K562 (cell line): ENCODE measurements around the gene ATP9B.
A peak's percentile ranks its signal among the peaks of the same experiment; 100 is the strongest.

Experiments used
- BRF1 ChIP-seq: IDR thresholded peaks from 3 replicates; pipeline ENCODE4 v1.6.1; 2011; ENCODE audit warnings: borderline replicate concordance, mild to moderate bottlenecking; ENCODE audit not compliant: insufficient read length; ENCODE audit errors: extremely low read depth
- EGR1 ChIP-seq: fragments of 450-650 bp; conservative IDR thresholded peaks from 2 replicates; pipeline ENCODE4 v1.6.1; 2017; ENCODE audit warnings: mild to moderate bottlenecking
- EZH2 ChIP-seq: IDR thresholded peaks from 2 replicates; pipeline ENCODE4 v1.6.1; 2012; ENCODE audit warnings: low read depth, mild to moderate bottlenecking, inconsistent platforms, low read length, borderline replicate concordance
- JUN ChIP-seq, 2 experiments: sonication (generic) in 1 of 2; formaldehyde crosslinking in 1 of 2; IDR thresholded peaks; 2 replicates each; pipeline versions ENCODE4 v1.6.1 to v1.8.0; 2012 to 2022; ENCODE audit warnings: borderline replicate concordance in 2 of 2, mild to moderate bottlenecking in 2 of 2, improper control_type of control experiment in 1 of 2, low read depth in 1 of 2, low read length in 1 of 2, missing genetic modification reagents in 1 of 2
- LEF1 ChIP-seq: fragments of 450-650 bp; IDR thresholded peaks from 2 replicates; pipeline ENCODE4 v1.6.1; 2016; ENCODE audit warnings: mild to moderate bottlenecking
- NFIX ChIP-seq: fragments of 250-450 bp; sonication (Bioruptor Pico); IDR thresholded peaks from 2 replicates; pipeline ENCODE4 v1.4.0; 2020; ENCODE audit warnings: low read depth, mild to moderate bottlenecking, moderate library complexity
- SNRNP70 ChIP-seq: fragments of 200-400 bp; formaldehyde crosslinking; optimal IDR thresholded peaks from 2 replicates; pipeline ENCODE3; 2017; ENCODE audit warnings: low read depth, low read length
- TARDBP ChIP-seq: fragments of 450-650 bp; IDR thresholded peaks from 2 replicates; pipeline ENCODE4 v1.6.1; 2016
- TCF7L2 ChIP-seq: fragments of 150-350 bp; IDR thresholded peaks from 2 replicates; pipeline ENCODE4 v1.6.1; 2016; ENCODE audit warnings: low read depth, mild to moderate bottlenecking, low read length, moderate library complexity
- ZNF174 ChIP-seq: fragments of 250-450 bp; sonication (Bioruptor Pico); IDR thresholded peaks from 2 replicates; pipeline ENCODE4 v1.4.0; 2020; ENCODE audit warnings: mild to moderate bottlenecking
- TF ChIP-seq, protein P1 (sequence below), 3 experiments: IDR thresholded peaks in 2 of 3; conservative IDR thresholded peaks in 1 of 3; 2 replicates each; pipeline ENCODE4 v1.5.1; 2011 to 2012; ENCODE audit warnings: low read length in 3 of 3, mild to moderate bottlenecking in 3 of 3, control low read depth in 2 of 3, improper control_type of control experiment in 1 of 3, inconsistent platforms in 1 of 3, low read depth in 1 of 3, mixed read lengths in 1 of 3, moderate library complexity in 1 of 3; ENCODE audit not compliant: insufficient read depth in 2 of 3
- TF ChIP-seq, protein P2 (sequence below): fragments of 250-450 bp; sonication (Bioruptor Pico); IDR thresholded peaks from 2 replicates; pipeline ENCODE4 v1.8.0; 2022; ENCODE audit warnings: inconsistent platforms
- TF ChIP-seq, protein P3 (sequence below): sonication (generic); formaldehyde crosslinking; IDR thresholded peaks from 2 replicates; pipeline ENCODE4 v1.9.0; 2022; ENCODE audit warnings: mild to moderate bottlenecking, missing genetic modification reagents

DNA sequence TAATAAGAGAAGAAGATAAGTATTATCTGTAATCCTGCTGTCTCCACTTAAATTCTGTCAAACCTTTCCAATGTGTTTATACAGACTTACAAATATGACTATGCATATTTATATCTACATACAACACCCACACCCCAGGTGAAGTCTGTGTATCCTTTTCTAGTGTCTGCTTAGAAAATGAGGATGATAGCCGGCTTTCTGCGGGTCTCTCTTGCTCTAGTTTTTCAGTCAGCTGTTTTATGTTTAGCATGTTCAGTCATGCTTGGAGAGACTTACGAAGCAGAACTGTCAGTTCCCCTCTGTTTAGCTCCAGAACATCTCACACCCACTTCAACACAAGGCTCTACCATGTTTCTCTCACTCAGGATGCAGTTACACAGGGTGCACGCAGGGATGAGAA, 189.3 kb downstream of the ATP9B start:
- no peak for TF ChIP-seq SNRNP70
- TF ChIP-seq, protein P1, sequence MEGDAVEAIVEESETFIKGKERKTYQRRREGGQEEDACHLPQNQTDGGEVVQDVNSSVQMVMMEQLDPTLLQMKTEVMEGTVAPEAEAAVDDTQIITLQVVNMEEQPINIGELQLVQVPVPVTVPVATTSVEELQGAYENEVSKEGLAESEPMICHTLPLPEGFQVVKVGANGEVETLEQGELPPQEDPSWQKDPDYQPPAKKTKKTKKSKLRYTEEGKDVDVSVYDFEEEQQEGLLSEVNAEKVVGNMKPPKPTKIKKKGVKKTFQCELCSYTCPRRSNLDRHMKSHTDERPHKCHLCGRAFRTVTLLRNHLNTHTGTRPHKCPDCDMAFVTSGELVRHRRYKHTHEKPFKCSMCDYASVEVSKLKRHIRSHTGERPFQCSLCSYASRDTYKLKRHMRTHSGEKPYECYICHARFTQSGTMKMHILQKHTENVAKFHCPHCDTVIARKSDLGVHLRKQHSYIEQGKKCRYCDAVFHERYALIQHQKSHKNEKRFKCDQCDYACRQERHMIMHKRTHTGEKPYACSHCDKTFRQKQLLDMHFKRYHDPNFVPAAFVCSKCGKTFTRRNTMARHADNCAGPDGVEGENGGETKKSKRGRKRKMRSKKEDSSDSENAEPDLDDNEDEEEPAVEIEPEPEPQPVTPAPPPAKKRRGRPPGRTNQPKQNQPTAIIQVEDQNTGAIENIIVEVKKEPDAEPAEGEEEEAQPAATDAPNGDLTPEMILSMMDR (IDR thresholded peaks at IDR 0.05 in 2 of 3, conservative IDR thresholded peaks at IDR 0.05 in 1 of 3; ENCODE audit: insufficient read depth in 2 of 3, low read depth in 1 of 3, low read length in 3 of 3), result no peak
- no peak for TF ChIP-seq TARDBP
- no peak for TF ChIP-seq EZH2
- no peak for TF ChIP-seq BRF1
- TF ChIP-seq, protein P2, sequence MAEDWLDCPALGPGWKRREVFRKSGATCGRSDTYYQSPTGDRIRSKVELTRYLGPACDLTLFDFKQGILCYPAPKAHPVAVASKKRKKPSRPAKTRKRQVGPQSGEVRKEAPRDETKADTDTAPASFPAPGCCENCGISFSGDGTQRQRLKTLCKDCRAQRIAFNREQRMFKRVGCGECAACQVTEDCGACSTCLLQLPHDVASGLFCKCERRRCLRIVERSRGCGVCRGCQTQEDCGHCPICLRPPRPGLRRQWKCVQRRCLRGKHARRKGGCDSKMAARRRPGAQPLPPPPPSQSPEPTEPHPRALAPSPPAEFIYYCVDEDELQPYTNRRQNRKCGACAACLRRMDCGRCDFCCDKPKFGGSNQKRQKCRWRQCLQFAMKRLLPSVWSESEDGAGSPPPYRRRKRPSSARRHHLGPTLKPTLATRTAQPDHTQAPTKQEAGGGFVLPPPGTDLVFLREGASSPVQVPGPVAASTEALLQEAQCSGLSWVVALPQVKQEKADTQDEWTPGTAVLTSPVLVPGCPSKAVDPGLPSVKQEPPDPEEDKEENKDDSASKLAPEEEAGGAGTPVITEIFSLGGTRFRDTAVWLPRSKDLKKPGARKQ (CRISPR knock-in tag), result no peak
- no peak for TF ChIP-seq LEF1
- no peak for TF ChIP-seq TCF7L2
- no peak for TF ChIP-seq NFIX
- TF ChIP-seq, protein P3, sequence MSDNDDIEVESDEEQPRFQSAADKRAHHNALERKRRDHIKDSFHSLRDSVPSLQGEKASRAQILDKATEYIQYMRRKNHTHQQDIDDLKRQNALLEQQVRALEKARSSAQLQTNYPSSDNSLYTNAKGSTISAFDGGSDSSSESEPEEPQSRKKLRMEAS (CRISPR knock-in tag), result no peak
- TF ChIP-seq JUN (IDR thresholded peaks at IDR 0.05; ENCODE audit: borderline replicate concordance, low read depth, low read length), result no peak
- TF ChIP-seq JUN (CRISPR knock-in tag; IDR thresholded peaks at IDR 0.05; ENCODE audit: borderline replicate concordance), result no peak
- TF ChIP-seq ZNF174, result no peak
- TF ChIP-seq EGR1, result 0 out of 2 replicates have a peak, but pooled peaks have one; percentile 18
